Stimulated activated CD4-positive, alpha-beta T cell treated with anti-CD3 and anti-CD28 coated beads, Interleukin-12 subunit alpha, Interleukin-12 subunit beta, amount 100 ng/mL, for 4 hours (primary cell): ENCODE measurements around the gene KAT6B.
A peak's percentile ranks its signal among the peaks of the same experiment; 100 is the strongest.
"Not testable (repeated sequence)": the region's sequence is repeated elsewhere in the genome, so short reads cannot be mapped to it uniquely, and the experiment has no call there.

ENCODE experiments used
- DNase-seq: peaks from one replicate; pipeline ENCODE4 v3.0.0-alpha.2; 2020

KAT6B gene

GRCh38 chr10:74826142-74827044, at the start of gene KAT6B:
Gene KAT6B, plus strand, starts transcription at chr10:74826600. Its CDS starts 16,258 bp downstream, at chr10:74842858.
- peak; percentile 99 for DNase-seq

GRCh38 chr10:74778436-74779094, 47.8 kb upstream of the KAT6B start:
- no peak for DNase-seq

- not testable (repeated sequence) for DNase-seq
Observed at GRCh38 chr10:74781870-74782269, 44.5 kb upstream of the KAT6B start.

GRCh38 chr10:74784462-74784861, 41.9 kb upstream of the KAT6B start:
- DNase-seq, result no peak

- no peak for DNase-seq
Observed at GRCh38 chr10:74786126-74786525, 40.3 kb upstream of the KAT6B start.

GRCh38 chr10:74787457-74787856, 38.9 kb upstream of the KAT6B start:
- no peak for DNase-seq

GRCh38 chr10:74791979-74792378, 34.4 kb upstream of the KAT6B start:
- not testable (repeated sequence) for DNase-seq

- no peak for DNase-seq
Observed at GRCh38 chr10:74792726-74793125, 33.7 kb upstream of the KAT6B start.

GRCh38 chr10:74793240-74793639, 33.2 kb upstream of the KAT6B start:
- not testable (repeated sequence) for DNase-seq

- DNase-seq, result no peak
Observed at GRCh38 chr10:74794531-74794930, 31.9 kb upstream of the KAT6B start.

GRCh38 chr10:74797550-74797949, 28.9 kb upstream of the KAT6B start:
- DNase-seq, result no peak

GRCh38 chr10:74799721-74800221, 26.6 kb upstream of the KAT6B start:
- no peak for DNase-seq

GRCh38 chr10:74801447-74801846, 25.0 kb upstream of the KAT6B start:
- no peak for DNase-seq

- DNase-seq, result no peak
Observed at GRCh38 chr10:74808501-74808900, 17.9 kb upstream of the KAT6B start.

GRCh38 chr10:74810087-74810486, 16.3 kb upstream of the KAT6B start:
- no peak for DNase-seq

- DNase-seq, result no peak
Observed at GRCh38 chr10:74813381-74814259, 12.8 kb upstream of the KAT6B start.

GRCh38 chr10:74814797-74815196, 11.6 kb upstream of the KAT6B start:
- DNase-seq, result no peak

GRCh38 chr10:74816824-74817498, 9.4 kb upstream of the KAT6B start:
- DNase-seq, result no peak

GRCh38 chr10:74821501-74821900, 4.9 kb upstream of the KAT6B start:
- DNase-seq, result no peak

GRCh38 chr10:74822101-74822500, 4.3 kb upstream of the KAT6B start:
- DNase-seq, result no peak

GRCh38 chr10:74822521-74823089, 3.8 kb upstream of the KAT6B start:
- no peak for DNase-seq

GRCh38 chr10:74823791-74824183, 2.6 kb upstream of the KAT6B start:
- DNase-seq, result no peak
